ENCODE measurements around the gene ARL5B. TPM values are rescaled to one million over a fixed set of nuclear protein-coding genes. Genes with fewer than 3 reads are reported as not detected.

ARL5B gene
- total RNA-seq, 1 donor from 2014 or later: 22.9 TPM

DNA sequence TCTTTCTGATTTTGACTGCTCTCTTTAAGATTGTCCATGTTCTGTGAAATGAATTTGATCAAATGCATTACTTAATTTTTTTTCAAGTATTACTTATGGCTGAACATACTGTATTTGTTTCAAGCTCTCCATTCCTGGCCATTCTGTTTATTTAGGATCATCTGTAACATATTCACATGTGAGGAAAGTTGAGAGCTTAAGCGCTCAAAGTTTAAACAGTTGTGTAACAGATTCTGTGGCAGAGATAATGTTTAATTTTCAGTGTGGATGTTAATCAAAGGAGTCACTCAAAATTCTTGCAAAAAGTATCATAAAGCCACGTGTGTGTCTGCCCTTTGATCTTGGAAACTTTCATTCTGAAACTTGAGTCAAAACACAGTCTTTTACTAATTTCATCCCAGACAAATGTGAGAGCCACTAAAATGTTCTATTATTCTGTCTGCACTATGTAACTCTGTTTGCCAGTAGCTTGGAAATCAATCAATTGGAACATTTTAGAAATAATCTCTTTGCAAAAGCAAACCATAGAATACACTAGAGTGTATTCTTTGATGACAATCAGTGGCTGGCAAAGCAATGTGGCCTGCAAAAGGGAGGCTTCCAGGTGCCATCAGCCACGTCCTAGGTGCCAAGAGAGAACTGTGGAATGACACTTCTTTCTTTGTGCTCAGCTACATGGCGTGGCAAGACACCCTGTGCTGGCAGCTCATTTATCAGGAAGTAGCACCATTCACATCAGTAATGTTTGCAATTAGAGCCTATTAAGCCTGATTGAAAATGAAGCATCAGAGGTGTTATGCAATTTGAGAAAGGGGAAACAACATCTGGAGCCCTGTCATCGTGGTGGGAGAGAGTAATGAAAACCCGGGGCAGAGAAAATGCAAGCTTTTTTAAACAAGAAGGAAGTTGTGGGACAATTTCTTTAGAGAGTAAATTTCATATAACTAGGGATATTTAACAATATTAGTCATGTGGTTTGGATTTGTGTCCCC is 40.9 kb downstream of the ARL5B start:
- H3K36me3 Mint-ChIP-seq (ENCODE audit: low read depth, unreplicated experiment): no peaks in the 10 kb centered on the region

GRCh38 chr10:18703521-18703920 is 44.3 kb downstream of the ARL5B start:
- H3K9me3 Mint-ChIP-seq (ENCODE audit: unreplicated experiment): no peaks in the 10 kb centered on the region
- no peak overlapping the region for H3K27ac Mint-ChIP-seq (ENCODE audit: unreplicated experiment)
- TF ChIP-seq CTCF (IDR thresholded peaks at IDR 0.05; ENCODE audit: unreplicated experiment): no peak
- H3K36me3 Mint-ChIP-seq (ENCODE audit: low read depth, unreplicated experiment): no peaks in the 10 kb centered on the region
- no peaks in the 10 kb centered on the region for H3K4me1 Mint-ChIP-seq (ENCODE audit: unreplicated experiment)
- no peaks in the 10 kb centered on the region for H3K27me3 Mint-ChIP-seq (ENCODE audit: unreplicated experiment)
- no peak overlapping the region for H3K4me3 Mint-ChIP-seq (ENCODE audit: unreplicated experiment)
- no peak for DNase-seq (ENCODE audit: low spot score)

More for the DNA sequence above, 40.9 kb downstream of the ARL5B start:
- Mint-ChIP-seq H3K9me3 (ENCODE audit: unreplicated experiment) (no peaks in the 10 kb centered on the region), H3K4me3 (ENCODE audit: unreplicated experiment) (no peak overlapping the region), H3K27me3 (ENCODE audit: unreplicated experiment) (no peaks in the 10 kb centered on the region), H3K27ac (ENCODE audit: unreplicated experiment) (no peak overlapping the region), H3K4me1 (ENCODE audit: unreplicated experiment) (no peaks in the 10 kb centered on the region)
- TF ChIP-seq CTCF (IDR thresholded peaks at IDR 0.05; ENCODE audit: unreplicated experiment): no peak
- DNase-seq (ENCODE audit: low spot score): no peak

- no peak for DNase-seq (ENCODE audit: low spot score)
- Mint-ChIP-seq H3K4me3 (ENCODE audit: unreplicated experiment) (no peak overlapping the region), H3K9me3 (ENCODE audit: unreplicated experiment) (no peaks in the 10 kb centered on the region), H3K36me3 (ENCODE audit: low read depth, unreplicated experiment) (no peaks in the 10 kb centered on the region), H3K27me3 (ENCODE audit: unreplicated experiment) (no peaks in the 10 kb centered on the region), H3K27ac (ENCODE audit: unreplicated experiment) (no peak overlapping the region), H3K4me1 (ENCODE audit: unreplicated experiment) (no peaks in the 10 kb centered on the region)
- no peak for TF ChIP-seq CTCF (IDR thresholded peaks at IDR 0.05; ENCODE audit: unreplicated experiment)
Measured at GRCh38 chr10:18710201-18710653, 51.0 kb downstream of the ARL5B start.

- Mint-ChIP-seq H3K9me3 (ENCODE audit: unreplicated experiment) (no peaks in the 10 kb centered on the region), H3K27ac (ENCODE audit: unreplicated experiment) (no peak overlapping the region), H3K27me3 (ENCODE audit: unreplicated experiment) (no peaks in the 10 kb centered on the region), H3K36me3 (ENCODE audit: low read depth, unreplicated experiment) (no peaks in the 10 kb centered on the region), H3K4me1 (ENCODE audit: unreplicated experiment) (no peaks in the 10 kb centered on the region), H3K4me3 (ENCODE audit: unreplicated experiment) (no peak overlapping the region)
- no peak for TF ChIP-seq CTCF (IDR thresholded peaks at IDR 0.05; ENCODE audit: unreplicated experiment)
- no peak for DNase-seq (ENCODE audit: low spot score)
Measured at GRCh38 chr10:18713077-18713476, 53.8 kb downstream of the ARL5B start.

DNA sequence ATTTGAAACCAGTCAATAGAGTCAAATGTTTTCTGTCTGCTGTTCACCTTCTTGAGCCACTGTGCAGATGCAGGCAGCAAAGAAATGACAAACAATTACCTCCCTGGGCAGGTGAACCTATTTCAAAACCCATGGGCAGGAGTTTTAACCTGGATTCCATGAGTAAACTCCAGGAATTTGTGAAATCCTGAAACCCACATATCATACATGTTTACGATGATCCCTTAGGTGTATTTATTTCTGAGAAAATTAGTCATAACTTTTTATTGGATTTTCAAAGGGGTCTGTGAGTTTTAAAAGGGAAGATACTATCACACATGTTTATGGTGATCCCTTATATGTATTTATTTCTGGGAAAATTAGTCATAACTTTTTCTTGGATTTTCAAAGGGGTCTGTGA is 59.8 kb downstream of the ARL5B start:
- Mint-ChIP-seq H3K4me3 (ENCODE audit: unreplicated experiment) (no peak overlapping the region), H3K4me1 (ENCODE audit: unreplicated experiment) (no peaks in the 10 kb centered on the region), H3K36me3 (ENCODE audit: low read depth, unreplicated experiment) (no peaks in the 10 kb centered on the region), H3K9me3 (ENCODE audit: unreplicated experiment) (no peaks in the 10 kb centered on the region), H3K27ac (ENCODE audit: unreplicated experiment) (no peak overlapping the region), H3K27me3 (ENCODE audit: unreplicated experiment) (no peaks in the 10 kb centered on the region)
- DNase-seq (ENCODE audit: low spot score): no peak
- no peak for TF ChIP-seq CTCF (IDR thresholded peaks at IDR 0.05; ENCODE audit: unreplicated experiment)
